Activated CD4-positive, alpha-beta T cell treated with anti-CD3 and anti-CD28 coated beads for 4 hours (primary cell): Measurements from ENCODE around the gene MAPK9.

ENCODE experiments used
- DNase-seq, 2 donors: peaks; one replicate each; pipeline ENCODE4 v3.0.0-alpha.2; 2020

MAPK9 gene

GRCh38 chr5:180201051-180201987, 90.6 kb downstream of the MAPK9 start:
- DNase-seq, result no peak

GRCh38 chr5:180199390-180199789, 92.5 kb downstream of the MAPK9 start:
- no peak for DNase-seq

GRCh38 chr5:180198208-180198607, 93.7 kb downstream of the MAPK9 start:
- DNase-seq, result no peak

DNA sequence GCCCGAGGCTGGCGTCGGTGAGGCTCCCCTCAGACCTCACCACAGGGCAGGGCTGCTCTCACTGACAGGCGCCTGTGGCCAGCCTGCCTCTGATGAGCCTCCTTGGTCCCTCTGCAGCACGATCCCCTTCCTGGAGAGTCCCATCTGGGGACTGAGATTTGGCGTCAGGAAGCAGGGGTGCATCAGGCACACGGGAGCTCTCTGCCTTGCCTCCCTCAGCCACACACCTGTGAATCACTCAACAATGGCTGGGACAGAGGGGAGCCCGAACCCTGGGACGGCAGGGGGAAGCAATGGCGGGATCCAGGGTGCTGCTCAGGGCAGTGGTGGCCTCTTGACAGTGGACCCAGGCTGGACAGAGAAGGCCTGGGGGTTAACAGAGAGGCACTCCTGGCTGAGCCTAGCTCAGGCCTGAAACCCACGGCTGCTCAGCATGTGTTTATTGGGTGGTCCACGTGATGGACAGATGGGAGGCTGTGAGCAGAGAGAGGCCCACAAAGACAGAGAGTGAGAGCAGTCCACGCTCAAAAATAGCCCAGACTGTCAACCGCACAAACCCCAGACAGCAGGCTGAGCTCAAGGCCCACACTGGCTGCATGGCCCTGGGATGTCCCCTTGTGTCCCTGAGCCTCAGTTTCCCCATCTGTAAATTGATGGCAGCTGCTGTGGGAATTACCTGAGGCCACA, 94.7 kb downstream of the MAPK9 start:
- no peak for DNase-seq

DNA sequence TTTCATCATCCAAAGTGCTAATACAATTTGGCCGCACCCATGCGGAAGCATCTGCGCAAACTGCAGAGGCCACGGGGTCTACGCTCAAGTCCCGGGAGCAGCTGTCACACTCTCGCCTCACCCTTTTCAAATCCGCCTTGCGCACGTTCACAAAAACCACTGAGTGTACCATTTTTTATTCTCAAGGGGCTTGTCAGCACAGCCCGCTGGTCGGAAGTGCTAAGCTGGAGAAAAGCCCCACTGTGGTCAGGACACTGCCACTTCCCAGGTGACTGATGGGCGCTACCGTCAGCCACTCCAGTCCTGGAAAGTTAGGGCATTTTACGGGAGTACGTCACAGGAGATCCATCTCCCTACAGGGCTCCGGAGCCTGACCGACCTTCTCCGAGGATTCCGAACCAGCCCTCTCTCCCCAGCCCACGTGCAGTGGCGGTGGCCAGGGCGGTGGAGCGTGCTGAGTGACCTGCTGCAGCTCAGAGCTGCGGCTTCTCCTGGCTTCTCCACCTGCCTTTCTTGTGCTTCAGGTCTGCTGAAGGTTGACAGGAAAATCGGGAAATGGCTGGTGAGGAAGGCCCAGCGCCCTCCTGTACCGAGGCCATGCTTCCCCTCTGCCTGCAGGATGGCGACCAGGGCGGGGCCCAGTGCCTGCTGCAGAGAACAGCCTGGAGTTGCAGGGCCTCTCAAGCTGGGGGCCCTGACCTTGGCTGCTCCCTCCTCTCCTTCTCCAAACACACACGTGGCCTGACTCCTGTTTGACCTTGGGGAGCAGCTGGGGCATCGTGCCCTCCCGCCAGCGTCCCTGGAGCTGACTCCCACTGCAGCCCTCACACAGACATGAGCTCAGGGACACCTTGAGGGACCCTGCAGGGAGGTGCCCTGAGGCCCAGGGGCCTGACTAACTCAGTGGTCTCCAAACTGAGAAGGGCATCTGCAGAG, 97.2 kb downstream of the MAPK9 start:
- no peak for DNase-seq

DNA sequence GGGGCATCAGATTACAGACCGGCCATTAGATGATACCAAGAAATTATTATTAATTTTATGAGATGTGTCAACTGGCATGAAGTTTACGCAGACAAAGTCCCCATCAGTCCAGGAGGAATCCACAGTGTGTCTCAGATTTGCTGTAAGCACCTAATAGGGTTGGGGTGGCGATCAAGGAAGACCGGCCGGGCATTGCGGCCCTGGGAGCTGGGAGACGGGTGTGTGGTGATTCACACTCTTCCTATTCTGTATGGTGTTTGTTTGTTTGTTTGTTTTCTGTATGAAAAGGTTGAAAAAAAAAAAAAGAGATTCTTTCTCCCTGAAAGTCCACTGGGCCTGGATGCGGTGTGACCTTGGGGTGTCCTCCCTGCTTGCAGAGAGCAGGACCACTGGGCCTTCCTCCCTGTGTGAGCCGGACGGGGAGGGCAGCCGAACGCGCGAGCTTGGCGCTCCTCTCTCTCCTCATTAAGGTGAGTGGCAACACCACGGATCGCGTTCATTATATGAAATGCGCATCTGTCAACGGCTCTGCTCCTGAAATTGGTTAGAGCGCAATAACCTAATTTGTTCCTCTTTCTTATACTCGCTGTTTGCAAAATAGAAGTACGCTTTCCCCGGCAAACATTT, 98.0 kb downstream of the MAPK9 start:
- DNase-seq, result no peak

DNA sequence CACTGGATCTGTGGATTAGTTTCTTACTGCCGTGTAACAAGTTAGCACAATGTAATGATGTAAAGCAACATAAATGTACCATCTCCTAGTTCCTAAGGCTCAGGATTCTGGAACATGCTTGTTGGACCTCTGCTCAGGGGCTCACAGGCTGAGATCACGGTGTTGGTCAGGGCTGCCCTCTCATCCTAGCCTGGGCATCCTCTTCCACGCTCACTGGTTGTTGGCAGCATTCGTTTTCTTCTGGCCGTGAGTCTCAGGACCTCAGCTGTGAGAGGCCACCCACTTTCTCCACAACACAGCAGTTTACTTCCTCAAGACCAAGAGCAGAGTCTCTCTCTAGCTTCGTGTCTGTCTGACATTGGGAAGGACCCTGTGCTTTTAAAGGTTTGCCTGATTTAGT, 100.2 kb downstream of the MAPK9 start:
- no peak for DNase-seq

DNA sequence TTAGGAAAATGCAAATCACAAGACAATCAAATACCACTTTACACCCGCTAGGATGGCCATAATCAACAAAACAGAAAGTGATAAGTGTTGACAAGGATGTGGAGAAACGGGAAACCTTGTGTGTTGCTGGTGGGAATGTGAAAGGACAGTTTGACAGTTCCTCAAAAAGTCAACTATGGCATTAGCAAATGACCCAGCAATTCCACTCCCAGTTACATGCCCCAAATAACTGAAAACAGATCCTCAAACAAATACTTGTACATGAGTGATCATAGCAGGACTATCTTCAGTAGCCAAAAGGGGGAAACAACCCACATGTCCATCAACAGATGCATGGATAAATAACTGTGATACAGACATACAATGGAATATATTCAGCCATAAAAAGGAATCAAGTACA, 104.1 kb downstream of the MAPK9 start:
- DNase-seq, result no peak
